Measurements from ENCODE around the gene PARD3. TPM values are rescaled to one million over a fixed set of nuclear protein-coding genes. Genes with fewer than 3 reads are reported as not detected.

Gene PARD3
- total RNA-seq, 1 donor from 2014 or later: 68.5 TPM

DNA sequence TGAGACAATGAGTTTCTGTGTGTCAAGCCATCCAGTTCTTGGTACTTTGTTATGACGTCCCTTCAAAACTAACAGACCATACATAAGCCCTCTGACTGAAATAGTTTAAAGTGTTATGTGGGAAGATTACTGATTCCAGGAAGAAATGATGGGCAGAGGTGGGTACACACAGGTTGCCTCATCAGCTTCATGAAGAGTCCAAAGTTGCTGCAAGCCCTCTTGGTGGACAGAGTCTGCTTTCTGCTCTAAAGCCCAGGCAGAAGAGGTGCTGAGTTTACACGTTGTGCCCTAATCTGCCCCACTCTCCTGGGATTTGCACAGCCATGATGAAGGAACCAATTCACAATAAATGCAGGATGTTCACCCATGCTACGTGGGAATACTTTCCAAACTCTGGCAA lies 187.4 kb downstream of the PARD3 start:
- DNase-seq (ENCODE audit: low read depth): no peak

DNA sequence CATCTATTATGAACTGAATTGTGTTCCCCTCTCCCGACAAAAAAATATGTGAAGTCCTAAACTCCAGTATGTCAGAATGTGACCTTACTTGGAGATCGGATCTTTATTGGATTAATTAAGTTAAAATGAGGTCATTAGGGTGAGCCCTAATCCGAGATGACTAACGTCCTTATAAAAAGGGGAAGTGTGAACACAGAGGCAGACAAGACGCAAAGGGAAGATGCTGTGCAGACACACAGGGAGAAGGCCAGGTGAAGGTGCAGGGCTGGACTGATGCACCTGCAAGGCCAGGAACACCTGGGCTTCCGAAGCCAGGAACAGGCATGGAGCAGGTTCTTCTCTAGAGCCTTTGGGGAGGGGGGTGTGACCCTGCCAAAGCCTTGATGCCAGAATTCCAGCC lies 187.8 kb downstream of the PARD3 start:
- no peak for DNase-seq (ENCODE audit: low read depth)

DNA sequence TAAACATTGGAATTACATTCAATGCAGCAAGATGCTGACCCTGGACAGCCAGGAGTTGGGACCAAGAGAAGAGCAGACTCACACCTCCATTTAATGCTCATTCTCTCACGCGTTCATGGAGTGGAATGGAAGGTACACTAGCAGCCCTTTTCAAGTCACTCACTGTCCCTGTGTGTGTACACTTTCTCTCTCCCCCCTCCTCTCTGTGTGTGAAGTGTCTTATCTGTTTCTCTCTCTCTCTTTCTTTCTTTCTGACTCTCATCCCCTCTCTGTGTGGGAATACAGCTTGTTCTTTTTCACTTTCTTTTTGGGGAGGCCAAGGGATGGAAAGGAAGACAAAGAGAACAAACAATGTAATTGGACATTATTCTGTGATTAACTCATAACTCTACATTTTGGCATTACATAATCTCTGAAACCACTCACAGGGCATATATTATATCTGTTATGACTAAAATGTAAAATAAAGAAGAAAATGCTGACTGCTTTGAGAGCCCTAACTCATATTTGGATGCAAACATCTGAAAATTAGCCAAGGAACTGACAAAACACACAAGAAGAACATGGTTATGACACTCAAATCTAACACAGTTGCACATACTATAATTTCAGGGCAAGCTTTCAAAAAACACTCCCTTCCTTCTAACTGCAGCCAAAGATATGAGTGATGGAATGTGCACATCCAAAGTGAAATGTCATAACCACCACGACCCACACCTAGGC lies 188.8 kb downstream of the PARD3 start:
- DNase-seq (ENCODE audit: low read depth): no peak

DNA sequence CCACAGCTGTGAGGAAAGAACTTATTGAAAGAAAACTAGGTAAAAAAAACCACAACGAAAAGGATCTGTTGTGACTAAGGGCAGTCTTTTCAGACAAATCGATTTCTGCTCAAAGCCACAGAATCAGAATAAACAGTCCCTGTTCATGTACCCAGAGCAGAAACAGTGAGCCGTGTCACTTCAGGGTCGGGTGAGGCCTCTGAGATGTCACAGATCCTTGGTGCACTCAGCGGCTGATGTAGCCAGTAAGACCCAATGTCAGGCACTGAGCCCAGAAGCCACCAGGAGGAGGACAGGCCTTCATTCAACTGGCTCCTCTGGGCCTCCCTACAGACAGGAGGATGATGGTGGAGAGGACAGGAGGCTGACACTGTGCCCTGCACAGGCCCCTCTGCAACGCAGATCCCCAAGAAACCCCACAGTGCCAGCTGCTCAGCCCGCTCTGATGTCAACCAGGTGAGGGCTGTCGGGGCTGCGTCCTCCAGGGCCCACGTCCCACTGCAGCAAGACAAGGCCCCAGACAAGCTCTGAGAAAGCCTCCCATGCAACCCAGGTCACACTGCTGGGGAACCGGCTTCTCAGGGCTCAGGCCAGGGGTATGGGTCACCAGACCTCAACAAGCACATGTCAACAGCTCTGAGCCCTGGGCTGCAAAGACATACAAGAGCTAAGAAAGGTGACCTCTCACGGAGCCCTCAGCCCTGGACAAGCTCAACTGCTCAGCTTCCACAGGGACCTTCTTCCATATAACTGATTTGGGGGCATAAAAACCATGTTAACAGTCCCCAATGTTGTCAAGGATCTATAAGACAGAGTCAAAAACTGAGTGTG lies 190.6 kb downstream of the PARD3 start:
- no peak for DNase-seq (ENCODE audit: low read depth)

DNA sequence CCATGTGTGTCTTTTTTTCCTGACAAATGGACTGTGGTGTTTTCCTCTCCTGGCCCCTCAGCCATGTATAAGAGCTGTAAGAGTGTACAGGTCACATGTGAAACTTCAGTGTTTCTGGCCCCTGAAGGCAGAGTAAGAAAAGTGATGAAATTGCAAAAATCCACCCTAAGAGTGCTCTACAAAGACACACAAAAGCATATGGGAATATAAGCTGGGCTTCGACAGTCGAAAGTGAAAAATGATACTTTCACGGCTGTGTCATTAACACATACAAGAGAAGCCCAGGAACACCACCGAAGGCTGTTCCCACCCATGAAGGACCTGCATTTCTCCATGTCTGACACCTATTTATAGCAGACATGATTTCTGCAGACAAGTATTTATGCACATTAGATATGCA lies 192.2 kb downstream of the PARD3 start:
- no peak for DNase-seq (ENCODE audit: low read depth)

DNA sequence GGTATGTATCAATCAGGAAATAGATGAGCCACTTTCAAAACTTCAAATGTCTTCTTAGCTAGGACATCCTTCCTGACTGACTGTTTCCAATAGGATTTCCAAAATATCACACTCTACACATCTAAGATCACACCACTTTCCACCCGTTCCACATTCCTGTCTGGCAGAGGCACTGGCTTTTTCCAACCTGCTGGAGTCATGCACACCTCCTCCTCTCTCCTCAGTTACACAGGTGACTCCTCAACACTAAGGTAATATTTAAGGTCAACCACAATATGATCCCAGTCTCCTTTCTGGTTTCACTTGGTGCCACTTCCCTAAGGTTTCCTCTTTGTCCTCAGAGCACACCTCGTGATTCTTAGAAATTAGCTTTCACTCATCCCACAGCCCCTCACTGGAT lies 196.5 kb downstream of the PARD3 start:
- no peak for DNase-seq (ENCODE audit: low read depth)

DNA sequence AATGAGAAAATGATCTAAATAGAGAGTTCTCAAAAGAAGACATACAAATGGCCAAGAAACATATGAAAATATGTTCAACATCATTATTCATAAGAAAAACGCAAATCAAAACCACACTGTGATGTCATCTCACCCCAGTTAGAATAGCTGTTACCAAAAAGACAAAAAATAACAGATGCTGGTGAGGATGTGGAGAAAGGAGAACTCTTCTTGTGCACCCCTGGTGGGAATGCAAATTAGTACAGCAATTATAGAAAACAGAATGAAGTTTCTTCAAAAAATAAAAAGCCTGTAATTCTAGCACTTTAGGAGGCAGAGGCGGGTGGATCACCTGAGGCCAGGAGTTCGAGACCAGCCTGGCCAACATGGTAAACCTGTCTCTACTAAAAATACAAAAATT lies 199.3 kb downstream of the PARD3 start:
- peak; percentile 30 for DNase-seq (ENCODE audit: low read depth)

DNA sequence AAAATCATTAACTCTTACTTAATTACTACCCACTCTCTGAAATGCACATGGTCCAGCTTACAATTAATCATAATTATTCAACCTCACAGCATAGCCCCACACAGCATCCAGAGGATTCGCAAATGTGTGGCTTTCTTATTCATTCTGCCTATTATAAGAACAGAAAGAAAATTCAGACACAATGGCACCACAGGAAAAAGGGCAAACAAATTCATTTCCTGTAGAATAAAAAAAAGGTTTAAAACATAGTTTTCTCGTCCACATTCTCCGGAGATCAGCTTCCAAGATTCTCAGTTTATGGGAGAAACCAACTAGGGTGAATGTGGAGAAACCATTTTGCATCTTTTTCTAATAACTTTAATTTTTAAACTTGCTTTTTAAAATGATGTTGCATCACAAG lies 201.6 kb downstream of the PARD3 start:
- no peak for DNase-seq (ENCODE audit: low read depth)

DNA sequence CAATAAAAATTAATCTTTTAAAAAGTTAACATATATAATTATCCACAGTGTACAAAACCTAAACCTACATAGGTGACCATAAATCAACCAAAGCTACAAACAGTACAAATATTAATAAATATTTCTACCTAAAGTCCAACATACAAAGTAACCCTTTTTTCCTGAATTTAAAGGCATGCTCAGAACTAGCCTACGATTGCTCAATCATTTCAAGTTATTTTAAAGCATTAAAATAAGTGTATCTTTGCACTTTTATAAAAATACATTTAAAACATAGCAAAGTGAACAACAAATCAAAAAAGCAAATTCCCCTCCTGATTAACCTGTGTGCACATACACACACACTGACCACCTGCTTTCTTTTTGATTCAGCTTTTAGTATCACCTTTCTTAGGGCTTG lies 202.2 kb downstream of the PARD3 start:
- DNase-seq (ENCODE audit: low read depth): no peak

DNA sequence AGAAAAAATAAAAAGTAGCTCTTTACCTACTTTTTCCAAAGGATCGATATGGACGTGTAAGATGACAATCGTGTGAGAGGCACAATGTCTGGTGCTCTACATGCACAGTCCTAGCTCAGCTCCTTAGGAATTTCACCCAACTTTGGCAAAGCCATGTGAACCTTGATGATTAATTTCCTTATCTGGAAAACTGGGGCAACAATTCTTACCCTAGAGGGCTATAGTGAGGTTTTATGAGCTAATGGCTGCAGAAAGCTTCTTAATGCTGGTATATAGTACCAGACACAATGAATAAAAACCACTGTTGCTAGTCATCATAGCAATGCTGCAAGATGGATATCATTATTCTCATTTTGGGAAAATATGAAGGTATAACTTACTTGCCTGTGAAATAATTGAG lies 202.7 kb downstream of the PARD3 start:
- no peak for DNase-seq (ENCODE audit: low read depth)

DNA sequence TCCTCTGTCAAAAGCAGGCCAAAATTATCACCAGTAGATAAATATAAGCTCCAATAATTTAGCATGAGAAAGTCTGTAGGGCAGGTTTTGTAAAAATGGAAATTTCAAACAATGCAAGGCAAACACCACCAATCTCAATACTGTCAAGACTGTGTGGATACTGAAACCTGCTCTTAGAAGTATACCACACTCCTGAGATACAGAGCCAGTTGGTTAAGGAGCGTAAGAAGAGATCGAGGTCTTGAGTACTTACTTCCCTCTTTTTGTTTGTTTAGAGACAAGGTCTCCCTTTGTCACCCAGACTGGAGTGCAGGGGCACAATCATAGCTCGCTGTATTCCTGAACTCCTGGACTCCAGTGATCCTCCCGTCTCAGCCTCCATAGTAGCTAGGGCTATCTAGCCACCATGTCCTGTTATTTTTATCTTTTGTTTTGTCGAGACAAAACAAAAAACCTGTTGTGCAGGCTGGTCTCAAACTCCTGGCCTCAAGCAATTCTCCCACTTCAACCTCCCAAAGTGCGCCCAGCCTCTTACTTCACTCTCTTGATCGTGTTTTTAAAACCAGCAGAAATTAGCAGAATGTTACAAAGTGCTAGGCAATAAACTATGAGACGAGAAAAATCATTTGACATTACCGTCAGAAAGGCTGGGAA lies 205.7 kb downstream of the PARD3 start:
- no peak for DNase-seq (ENCODE audit: low read depth)

DNA sequence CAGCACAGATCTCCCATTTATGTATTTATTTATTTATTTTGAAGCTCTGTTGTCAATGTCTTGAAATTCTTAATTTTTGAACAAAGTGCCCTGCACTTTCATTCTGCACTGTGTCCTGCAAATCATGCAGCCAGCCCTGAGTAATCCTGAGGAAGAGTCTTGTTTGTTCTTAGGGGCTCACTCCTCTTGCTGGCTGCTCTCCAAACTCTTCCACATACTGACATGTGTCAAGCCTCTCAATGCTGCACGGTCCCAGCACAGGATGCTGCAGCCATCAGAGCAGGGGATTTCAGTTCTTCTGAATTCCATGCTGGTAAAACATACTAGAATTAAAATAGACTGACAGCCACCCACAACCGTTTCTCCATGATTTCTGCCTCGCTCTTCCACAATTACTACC lies 207.2 kb downstream of the PARD3 start:
- DNase-seq (ENCODE audit: low read depth): no peak

DNA sequence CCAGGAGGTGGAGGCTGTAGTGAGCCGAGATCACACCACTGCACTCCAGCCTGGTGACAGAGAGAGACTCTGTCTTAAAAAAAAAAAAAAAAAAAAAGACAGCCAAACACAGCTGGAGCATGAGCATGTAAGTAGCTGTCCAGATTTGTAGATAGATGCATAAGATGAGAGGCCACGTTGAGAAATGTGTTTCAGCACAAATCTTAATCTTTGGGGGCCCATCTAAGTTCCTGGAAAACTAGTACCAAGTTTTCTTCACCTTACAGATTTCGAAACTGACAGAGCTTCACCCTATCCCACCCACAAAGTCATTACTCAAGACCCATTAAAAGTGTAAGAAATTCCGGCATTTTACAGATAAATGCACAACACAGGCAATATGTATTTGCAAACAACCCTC lies 208.2 kb downstream of the PARD3 start:
- no peak for DNase-seq (ENCODE audit: low read depth)

DNA sequence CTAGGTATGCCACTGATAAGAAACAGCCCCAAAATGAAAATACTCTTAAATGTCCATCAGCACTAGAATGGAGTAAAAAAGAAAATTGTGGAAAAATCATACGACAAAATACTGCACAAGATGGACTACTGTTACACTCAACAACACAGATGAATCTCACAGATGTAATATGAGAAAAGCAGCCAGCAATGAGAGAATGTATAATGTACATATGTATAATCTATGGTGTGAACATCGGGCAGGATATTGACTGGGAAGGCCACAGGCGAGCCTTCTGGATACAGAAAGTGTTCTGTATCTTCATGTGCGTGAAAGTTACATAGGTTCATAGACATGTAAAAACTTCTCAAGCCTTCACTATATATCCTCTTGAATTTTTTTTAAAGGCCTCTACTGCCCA lies 212.6 kb downstream of the PARD3 start:
- DNase-seq (ENCODE audit: low read depth): no peak

DNA sequence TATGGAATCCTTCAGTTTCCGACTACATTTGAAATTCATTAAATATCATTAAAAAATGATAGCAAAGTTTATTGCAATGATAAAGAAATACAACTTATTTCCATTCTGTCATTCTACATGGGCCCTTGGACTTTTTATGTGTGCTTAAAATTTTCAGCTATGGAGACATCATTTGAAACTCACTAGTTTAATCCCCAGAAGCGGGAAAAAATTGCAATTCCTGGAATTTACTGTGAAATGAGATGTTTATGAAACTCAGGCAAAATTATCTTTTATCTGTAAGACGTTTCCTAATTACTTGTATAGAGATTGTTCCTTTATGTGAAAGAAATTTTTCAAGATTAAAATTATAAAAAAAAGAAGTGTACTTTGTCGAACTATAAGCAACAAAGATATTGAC lies 213.4 kb downstream of the PARD3 start:
- no peak for DNase-seq (ENCODE audit: low read depth)

DNA sequence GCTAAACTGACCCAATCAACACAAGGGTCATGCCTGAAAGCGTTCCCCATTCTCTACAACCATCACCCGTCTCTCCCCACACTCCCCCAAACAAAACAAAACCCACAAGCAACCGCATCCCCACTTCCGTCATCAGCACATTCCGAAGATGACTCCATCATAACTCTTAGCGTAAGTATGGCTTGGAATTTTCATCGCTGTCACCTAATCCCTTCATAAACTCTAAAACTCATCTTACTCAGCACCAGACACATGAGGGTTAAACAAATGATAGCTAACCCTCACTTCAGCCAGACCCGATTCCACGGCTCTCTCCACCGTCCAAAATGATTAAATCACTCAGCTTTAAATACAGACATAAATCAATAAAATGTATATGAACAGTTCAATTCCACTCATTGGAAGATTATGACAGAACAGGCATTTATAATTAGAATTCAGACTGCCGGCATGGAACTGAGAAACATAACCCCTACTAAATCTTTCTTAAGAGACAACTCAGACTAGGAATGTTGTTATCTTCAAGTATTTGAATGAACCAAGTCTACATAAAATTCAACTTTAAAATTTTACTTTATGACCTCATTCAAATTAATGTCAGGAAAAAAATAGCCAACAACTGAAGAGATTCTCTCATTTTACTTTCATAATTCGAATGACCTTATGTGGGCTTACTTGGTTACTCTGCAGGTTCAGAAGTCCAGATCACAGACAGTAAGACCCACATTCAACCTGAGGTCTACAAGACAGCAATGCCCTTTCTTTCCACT lies 215.9 kb downstream of the PARD3 start:
- DNase-seq (ENCODE audit: low read depth): peak; percentile 65

DNA sequence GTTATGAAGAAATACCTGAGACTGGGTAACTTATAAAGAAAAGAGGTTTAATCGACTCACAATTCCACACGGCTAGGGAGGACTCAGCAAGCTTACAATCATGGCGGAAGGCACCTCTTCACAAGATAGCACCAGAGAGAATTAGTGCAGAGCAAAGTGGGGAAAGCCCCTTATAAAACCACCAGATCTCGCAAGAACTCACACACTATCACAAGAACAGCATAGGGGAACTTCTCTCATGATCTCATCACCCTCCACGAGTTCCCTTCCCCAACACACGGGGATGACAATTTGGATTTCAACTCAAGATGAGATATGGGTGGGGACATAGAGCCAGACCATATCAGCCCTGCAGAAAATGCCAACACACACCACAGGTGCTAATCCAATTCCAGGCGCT lies 218.7 kb downstream of the PARD3 start:
- DNase-seq (ENCODE audit: low read depth): peak; percentile 22

DNA sequence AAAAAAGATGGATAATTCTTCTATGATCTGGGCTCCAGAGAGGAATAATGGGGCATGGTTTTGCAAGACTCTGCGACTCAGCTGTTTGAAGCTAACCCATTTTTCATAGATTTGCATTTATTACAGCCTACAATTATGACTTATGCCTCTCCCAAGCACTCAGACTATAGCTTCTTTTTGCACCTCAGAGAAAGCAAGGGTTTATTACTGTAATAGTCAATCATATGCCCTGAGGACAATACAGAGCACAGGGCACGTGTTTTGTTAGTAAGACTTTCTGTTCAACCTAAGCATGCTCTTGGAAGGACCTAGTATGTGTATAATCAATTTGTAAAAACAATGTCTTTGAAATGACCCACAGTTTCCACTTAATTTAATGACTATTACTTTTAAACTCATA lies 221.2 kb downstream of the PARD3 start:
- DNase-seq (ENCODE audit: low read depth): no peak

DNA sequence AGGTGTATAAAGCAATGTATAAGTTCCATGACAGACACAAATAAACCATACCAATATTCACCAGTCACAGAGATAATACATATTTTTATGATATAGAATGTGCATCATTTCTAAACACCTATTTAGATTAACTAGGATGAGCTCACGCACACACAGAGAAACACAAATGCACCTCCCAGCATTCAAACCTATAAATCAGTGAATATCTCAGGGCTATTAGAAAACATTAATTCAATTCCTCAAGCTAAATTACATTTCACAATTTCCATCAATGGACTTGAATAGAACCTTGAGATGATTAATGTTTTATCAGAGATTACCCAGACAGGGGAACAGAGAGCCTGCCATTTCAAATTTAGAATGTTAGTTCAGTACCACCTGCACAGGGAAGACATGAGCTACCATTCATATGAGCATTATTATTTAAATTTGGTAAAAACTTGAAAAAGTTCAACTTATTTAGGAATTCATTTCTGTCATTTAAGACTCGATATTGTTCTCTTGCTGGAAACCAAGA lies 221.7 kb downstream of the PARD3 start:
- no peak for DNase-seq (ENCODE audit: low read depth)

DNA sequence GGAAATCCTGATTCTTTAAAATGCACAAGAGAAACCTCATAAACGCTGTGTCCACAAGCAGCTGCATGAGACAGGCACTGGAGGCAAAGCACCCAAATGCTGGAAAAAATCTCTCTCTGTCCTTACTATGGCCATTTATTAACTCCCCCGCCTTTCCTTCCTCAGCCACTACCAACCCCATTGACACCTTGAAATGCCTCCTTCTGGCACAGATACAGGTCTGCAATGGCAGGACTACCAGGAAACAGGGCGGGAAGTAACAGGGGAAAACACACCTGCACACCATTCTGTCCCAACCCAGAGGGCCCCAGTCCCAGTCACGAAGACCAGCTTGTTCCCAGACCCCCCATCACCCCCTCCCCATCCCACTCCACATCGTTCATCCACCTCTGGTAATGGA lies 224.3 kb downstream of the PARD3 start:
- no peak for DNase-seq (ENCODE audit: low read depth)

DNA sequence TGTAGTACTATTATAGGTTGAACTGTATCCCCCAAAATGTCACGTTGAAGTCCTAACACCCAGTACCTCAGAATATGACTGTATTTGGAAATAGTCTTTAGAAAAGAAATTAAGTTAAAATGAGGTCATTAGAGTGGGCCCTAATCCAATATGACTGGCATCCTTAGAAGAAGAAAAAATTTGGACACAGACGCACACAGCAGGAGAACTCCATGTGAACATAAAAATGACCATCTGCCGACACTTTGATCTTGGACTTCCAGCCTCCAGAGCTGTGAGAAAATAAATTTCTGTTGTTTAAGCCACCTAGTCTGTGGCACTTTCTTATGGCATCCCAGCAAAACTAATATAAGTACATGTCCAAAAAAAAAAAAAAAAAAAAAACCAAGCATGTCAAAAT lies 225.8 kb downstream of the PARD3 start:
- DNase-seq (ENCODE audit: low read depth): no peak

DNA sequence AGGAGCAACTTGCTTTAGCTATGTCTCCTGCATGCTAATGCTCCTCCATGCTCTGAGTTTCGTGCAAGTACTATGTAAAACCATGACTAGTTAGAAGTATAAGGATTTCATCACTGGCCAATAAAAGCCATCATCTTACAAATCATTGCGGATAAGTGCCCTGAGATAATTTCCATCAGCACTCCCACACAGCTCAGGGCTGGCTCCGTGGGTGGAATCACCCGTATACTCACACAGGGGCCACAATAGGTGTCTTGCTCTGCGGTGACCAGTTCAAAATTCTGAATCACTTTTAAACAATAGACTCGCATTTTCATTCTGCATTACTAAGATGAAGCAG lies 227.4 kb downstream of the PARD3 start:
- no peak for DNase-seq (ENCODE audit: low read depth)
